ENCODE measurements around the gene HADH. TPM values are rescaled to one million over a fixed set of nuclear protein-coding genes. Genes with fewer than 3 reads are reported as not detected.

Gene HADH
- total RNA-seq, 1 experiment from 2014 or later = 10.8 TPM

DNA sequence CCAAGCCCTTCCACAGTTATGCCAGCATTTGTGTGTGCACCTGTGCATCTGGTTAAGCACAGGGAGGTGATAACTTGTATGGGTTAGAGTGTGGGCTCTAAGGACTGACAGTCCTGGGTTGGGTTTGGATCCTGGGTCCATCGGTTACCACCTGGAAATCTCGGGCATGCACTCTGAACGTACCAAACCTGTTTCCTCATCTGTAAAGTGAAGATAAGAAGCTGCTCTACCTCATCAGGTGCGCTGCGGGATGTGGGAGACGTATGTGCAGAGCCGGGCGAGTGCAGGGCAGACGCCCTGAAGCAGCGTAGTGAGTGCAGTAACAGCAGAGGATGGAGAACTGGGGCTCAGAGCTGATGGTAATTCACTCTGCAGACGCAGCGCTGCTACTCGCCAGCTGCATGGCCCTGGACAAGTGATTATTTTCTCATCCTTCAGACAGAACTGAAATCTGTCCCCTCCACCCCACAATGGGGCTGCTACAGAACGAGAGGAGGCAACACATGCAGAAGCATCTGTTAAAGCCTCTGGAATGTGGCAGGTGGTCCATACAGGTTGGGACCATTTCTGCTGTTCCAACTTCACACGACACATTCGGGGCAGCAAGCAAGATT, 64.4 kb downstream of the HADH start:
- intact Hi-C loops (cut with micrococcal nuclease) = no loop called here
- H3K9me2 ChIP-seq (replicated peaks; ENCODE audit: low read length) = no peaks in the 10 kb centered on the region
- no peaks in the 10 kb centered on the region for H3K36me3 ChIP-seq (ENCODE audit: low read depth, low read length)
- TF ChIP-seq EZH2 (IDR thresholded peaks at IDR 0.05; ENCODE audit: low read length, unreplicated experiment) (no peak), EZH2phosphoT487 (IDR thresholded peaks at IDR 0.05; ENCODE audit: borderline replicate concordance, low read length) (no peak)
- TF ChIP-seq, protein P1, sequence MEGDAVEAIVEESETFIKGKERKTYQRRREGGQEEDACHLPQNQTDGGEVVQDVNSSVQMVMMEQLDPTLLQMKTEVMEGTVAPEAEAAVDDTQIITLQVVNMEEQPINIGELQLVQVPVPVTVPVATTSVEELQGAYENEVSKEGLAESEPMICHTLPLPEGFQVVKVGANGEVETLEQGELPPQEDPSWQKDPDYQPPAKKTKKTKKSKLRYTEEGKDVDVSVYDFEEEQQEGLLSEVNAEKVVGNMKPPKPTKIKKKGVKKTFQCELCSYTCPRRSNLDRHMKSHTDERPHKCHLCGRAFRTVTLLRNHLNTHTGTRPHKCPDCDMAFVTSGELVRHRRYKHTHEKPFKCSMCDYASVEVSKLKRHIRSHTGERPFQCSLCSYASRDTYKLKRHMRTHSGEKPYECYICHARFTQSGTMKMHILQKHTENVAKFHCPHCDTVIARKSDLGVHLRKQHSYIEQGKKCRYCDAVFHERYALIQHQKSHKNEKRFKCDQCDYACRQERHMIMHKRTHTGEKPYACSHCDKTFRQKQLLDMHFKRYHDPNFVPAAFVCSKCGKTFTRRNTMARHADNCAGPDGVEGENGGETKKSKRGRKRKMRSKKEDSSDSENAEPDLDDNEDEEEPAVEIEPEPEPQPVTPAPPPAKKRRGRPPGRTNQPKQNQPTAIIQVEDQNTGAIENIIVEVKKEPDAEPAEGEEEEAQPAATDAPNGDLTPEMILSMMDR (conservative IDR thresholded peaks at IDR 0.05; ENCODE audit: low read depth, low read length) = no peak
- no TSS peak for BruUV-seq (replicated peaks)
- ATAC-seq = no peak
- H3K4me3 ChIP-seq (ENCODE audit: low read length) = no peak overlapping the region
- DNase-seq = no peak
- H3K9me3 ChIP-seq (ENCODE audit: low read length) = no peaks in the 10 kb centered on the region
- H4K20me1 ChIP-seq (ENCODE audit: low read length) = no peaks in the 10 kb centered on the region
- peaks cover 8% of the 10 kb centered on the region for H3K4me1 ChIP-seq (ENCODE audit: insufficient read depth, low read length)
- no peak overlapping the region for H3K27ac ChIP-seq (ENCODE audit: low read length)
- H2AFZ ChIP-seq (ENCODE audit: low read length) = no peak overlapping the region
- POLR2A ChIA-PET (ENCODE audit: unreplicated experiment) = no interaction called here
- no peaks in the 10 kb centered on the region for H3K27me3 ChIP-seq (ENCODE audit: low read length)
- no peak overlapping the region for H3K9ac ChIP-seq (ENCODE audit: low read length)
- H3K4me2 ChIP-seq (ENCODE audit: low read length) = no peak overlapping the region
- H3F3A ChIP-seq (ENCODE audit: low read length, unreplicated experiment) = no peaks in the 10 kb centered on the region
- H3K79me2 ChIP-seq (ENCODE audit: low read length) = no peaks in the 10 kb centered on the region
- CTCF ChIA-PET = no interaction called here

DNA sequence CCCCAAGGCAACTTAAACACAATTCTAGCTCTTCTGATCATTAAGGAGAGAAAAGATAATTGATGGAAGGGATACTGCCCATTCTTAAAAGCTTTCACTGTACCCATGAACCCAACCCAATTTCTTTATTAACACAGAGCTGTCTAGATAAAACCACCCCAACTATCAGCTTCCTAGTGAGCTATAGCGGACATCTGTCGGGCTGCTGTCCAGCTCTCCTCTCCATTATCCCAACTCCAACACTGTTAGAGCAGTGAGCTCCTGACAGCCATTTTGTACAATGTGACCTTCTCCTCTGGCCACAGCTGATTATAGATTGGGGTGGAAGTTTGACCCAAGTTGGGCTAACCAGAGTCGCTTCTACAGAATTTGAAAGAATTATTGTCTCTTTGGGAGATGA, 66.1 kb downstream of the HADH start:
- Histone ChIP-seq H3K4me1 (ENCODE audit: insufficient read depth, low read length) (peaks cover 16% of the 10 kb centered on the region), H3K27me3 (ENCODE audit: low read length) (no peaks in the 10 kb centered on the region), H3K4me3 (ENCODE audit: low read length) (no peak overlapping the region), H2AFZ (ENCODE audit: low read length) (no peak overlapping the region), H3K9me3 (ENCODE audit: low read length) (no peaks in the 10 kb centered on the region), H3K9ac (ENCODE audit: low read length) (no peak overlapping the region), H3K4me2 (ENCODE audit: low read length) (no peak overlapping the region), H3K9me2 (replicated peaks; ENCODE audit: low read length) (no peaks in the 10 kb centered on the region), H4K20me1 (ENCODE audit: low read length) (no peaks in the 10 kb centered on the region), H3K79me2 (ENCODE audit: low read length) (no peaks in the 10 kb centered on the region), H3K27ac (ENCODE audit: low read length) (no peak overlapping the region), H3K36me3 (ENCODE audit: low read depth, low read length) (no peaks in the 10 kb centered on the region), H3F3A (ENCODE audit: low read length, unreplicated experiment) (no peaks in the 10 kb centered on the region)
- no TSS peak for BruUV-seq (replicated peaks)
- ATAC-seq = no peak
- ChIA-PET POLR2A (ENCODE audit: unreplicated experiment) (no interaction called here), CTCF (no interaction called here)
- DNase-seq = no peak
- intact Hi-C loops (cut with micrococcal nuclease) = no loop called here
- TF ChIP-seq EZH2 (IDR thresholded peaks at IDR 0.05; ENCODE audit: low read length, unreplicated experiment) (no peak), EZH2phosphoT487 (IDR thresholded peaks at IDR 0.05; ENCODE audit: borderline replicate concordance, low read length) (no peak)
- TF ChIP-seq, protein P1 (conservative IDR thresholded peaks at IDR 0.05; ENCODE audit: low read depth, low read length) = no peak

DNA sequence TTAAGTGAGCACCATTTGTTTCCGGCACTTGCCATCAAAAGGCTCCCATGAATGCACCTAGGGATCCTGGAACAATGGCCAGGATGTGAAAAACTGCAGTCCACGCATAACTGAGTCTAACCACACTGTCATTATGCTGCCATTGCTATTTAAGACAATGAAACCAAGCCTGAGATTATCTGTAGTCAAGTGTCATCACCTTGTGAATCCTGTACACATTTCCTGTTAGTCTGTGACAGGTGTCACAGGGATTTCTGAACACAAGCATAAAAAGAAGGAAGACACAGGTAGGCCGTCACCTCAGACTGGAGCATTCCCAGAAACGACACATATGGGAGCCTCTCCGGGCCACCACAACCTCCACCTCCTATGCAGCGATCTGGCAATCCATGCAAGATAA, 66.7 kb downstream of the HADH start:
- ATAC-seq (no peak), DNase-seq (no peak)
- BruUV-seq (replicated peaks) = no TSS peak

More for the DNA sequence above, 66.7 kb downstream of the HADH start:
- Histone ChIP-seq H3K9me2 (replicated peaks; ENCODE audit: low read length) (no peaks in the 10 kb centered on the region), H3K27me3 (ENCODE audit: low read length) (no peaks in the 10 kb centered on the region), H3K36me3 (ENCODE audit: low read depth, low read length) (no peaks in the 10 kb centered on the region), H3K27ac (ENCODE audit: low read length) (no peak overlapping the region), H4K20me1 (ENCODE audit: low read length) (no peaks in the 10 kb centered on the region), H3K4me3 (ENCODE audit: low read length) (no peak overlapping the region), H3F3A (ENCODE audit: low read length, unreplicated experiment) (no peaks in the 10 kb centered on the region), H3K9ac (ENCODE audit: low read length) (no peak overlapping the region), H3K4me2 (ENCODE audit: low read length) (no peak overlapping the region), H3K4me1 (ENCODE audit: insufficient read depth, low read length) (peaks cover 16% of the 10 kb centered on the region), H2AFZ (ENCODE audit: low read length) (no peak overlapping the region), H3K9me3 (ENCODE audit: low read length) (no peaks in the 10 kb centered on the region), H3K79me2 (ENCODE audit: low read length) (no peaks in the 10 kb centered on the region)
- no peak for TF ChIP-seq EZH2phosphoT487 (IDR thresholded peaks at IDR 0.05; ENCODE audit: borderline replicate concordance, low read length)
- no peak for TF ChIP-seq EZH2 (IDR thresholded peaks at IDR 0.05; ENCODE audit: low read length, unreplicated experiment)
- TF ChIP-seq, protein P1 (conservative IDR thresholded peaks at IDR 0.05; ENCODE audit: low read depth, low read length) = no peak
- ChIA-PET POLR2A (ENCODE audit: unreplicated experiment) (no interaction called here), CTCF (no interaction called here)
- intact Hi-C loops (cut with micrococcal nuclease) = no loop called here
